Suprapubic skin (tissue), 3 donors: ENCODE measurements around the gene RRP8.

ENCODE experiments used
- POLR2A ChIP-seq, 2 donors: fragments of 450-650 bp; IDR thresholded peaks; one replicate each; pipeline ENCODE4 v1.6.1; 2017; ENCODE audit warnings: antibody characterized with exemption in 2 of 2, mild to moderate bottlenecking in 2 of 2, moderate library complexity in 2 of 2
- TF ChIP-seq, protein P1 (sequence below), 2 donors: fragments of 200-600 bp in 1 of 2; fragments of 450-650 bp in 1 of 2; sonication (generic) in 1 of 2; IDR thresholded peaks; one replicate each; pipeline ENCODE4 v1.5.1; 2016 to 2019; ENCODE audit warnings: antibody characterized with exemption in 2 of 2, mild to moderate bottlenecking in 1 of 2, moderate library complexity in 1 of 2

DNA sequence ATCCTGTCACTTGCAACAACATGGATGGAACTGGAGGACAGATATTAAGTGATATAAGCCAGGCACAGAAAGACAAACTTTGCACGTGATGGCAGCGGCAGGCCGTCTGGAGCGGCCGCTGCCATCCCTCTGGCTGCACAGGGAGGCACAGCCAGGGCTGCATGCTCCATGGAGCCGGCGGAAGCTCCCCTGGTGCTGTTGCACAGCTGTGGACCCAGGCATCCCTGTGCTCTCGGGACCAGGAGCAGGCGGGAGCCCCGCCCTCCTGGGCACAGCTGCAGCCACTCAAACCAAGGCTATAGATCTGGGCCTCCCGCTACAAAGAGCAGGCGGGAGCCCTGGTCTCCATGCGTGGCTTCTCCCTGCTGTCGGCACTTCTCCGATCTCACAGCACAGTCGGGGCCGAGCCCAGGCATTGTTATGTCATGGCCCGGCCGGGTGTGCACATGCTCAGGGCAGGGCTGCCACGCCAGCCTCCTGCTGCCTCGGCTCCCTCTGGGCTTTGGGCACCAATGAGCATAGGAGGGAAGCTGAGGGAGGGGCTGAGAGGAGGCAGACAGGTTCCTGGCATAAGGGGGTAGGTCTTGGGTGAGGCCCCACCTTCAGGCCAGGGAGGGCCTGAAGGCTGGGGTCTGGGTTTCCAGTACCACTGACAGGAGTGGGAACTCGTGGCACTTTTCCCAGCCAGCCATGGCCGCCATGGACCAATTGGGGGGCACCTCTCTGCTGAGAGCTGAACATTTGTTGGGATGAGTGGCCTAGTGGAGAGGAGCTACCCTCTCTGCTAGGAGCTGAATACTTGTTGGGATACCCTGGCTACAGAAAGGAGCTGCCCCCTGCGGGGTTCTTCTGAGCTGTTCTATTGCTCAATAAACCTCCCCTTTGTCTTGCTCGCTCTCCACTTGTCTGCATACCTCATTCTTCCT is 16.7 kb downstream of the RRP8 start:
- TF ChIP-seq, protein P1, sequence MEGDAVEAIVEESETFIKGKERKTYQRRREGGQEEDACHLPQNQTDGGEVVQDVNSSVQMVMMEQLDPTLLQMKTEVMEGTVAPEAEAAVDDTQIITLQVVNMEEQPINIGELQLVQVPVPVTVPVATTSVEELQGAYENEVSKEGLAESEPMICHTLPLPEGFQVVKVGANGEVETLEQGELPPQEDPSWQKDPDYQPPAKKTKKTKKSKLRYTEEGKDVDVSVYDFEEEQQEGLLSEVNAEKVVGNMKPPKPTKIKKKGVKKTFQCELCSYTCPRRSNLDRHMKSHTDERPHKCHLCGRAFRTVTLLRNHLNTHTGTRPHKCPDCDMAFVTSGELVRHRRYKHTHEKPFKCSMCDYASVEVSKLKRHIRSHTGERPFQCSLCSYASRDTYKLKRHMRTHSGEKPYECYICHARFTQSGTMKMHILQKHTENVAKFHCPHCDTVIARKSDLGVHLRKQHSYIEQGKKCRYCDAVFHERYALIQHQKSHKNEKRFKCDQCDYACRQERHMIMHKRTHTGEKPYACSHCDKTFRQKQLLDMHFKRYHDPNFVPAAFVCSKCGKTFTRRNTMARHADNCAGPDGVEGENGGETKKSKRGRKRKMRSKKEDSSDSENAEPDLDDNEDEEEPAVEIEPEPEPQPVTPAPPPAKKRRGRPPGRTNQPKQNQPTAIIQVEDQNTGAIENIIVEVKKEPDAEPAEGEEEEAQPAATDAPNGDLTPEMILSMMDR (IDR thresholded peaks at IDR 0.05): no peak
- no peak for TF ChIP-seq POLR2A (IDR thresholded peaks at IDR 0.05)
